Right atrium auricular region (tissue), 2 donors: ENCODE results near the gene RNASEH1. TPM values are rescaled to one million over a fixed set of nuclear protein-coding genes. Genes with fewer than 3 reads are reported as not detected.

Experiments
- DNase-seq: peaks from one replicate; pipeline ENCODE4 v3.0.0-alpha.2; 2019; ENCODE audit warnings: low spot score
- H3K27ac ChIP-seq, 2 donors: fragments of 200-600 bp; sonication (generic); 1 replicate in 1 of 2; 2 replicates in 1 of 2; pipeline ENCODE4 v1.5.1; 2016 to 2019
- H3K27me3 ChIP-seq, 2 donors: fragments of 200-600 bp; sonication (generic); one replicate each; pipeline versions ENCODE4 v1.5.1 to v1.6.0; 2017 to 2019
- H3K36me3 ChIP-seq: fragments of 200-600 bp; sonication (generic); one replicate; pipeline ENCODE4 v1.5.1; 2016
- H3K4me1 ChIP-seq, 2 donors: fragments of 200-600 bp; sonication (generic); one replicate each; pipeline versions ENCODE4 v1.5.1 to v1.6.0; 2017 to 2019
- H3K4me3 ChIP-seq, 2 donors: fragments of 200-600 bp; sonication (generic); 1 replicate in 1 of 2; 2 replicates in 1 of 2; pipeline ENCODE4 v1.5.1; 2017 to 2019; ENCODE audit warnings: mild to moderate bottlenecking in 1 of 2, moderate library complexity in 1 of 2
- H3K9me3 ChIP-seq, 2 donors: fragments of 200-600 bp; sonication (generic); one replicate each; pipeline ENCODE4 v1.5.1; 2019
- total RNA-seq, 2 donors: library from RNA; depleted of rRNA; stranded (reverse); fragments of >200 nt; gene quantifications; one replicate each; pipeline ENCODE4 v1.1.0, GENCODE V29; 2016
- TF ChIP-seq, protein P1 (sequence below), 2 donors: fragments of 200-600 bp; sonication (generic); IDR thresholded peaks; one replicate each; pipeline ENCODE4 v1.5.1; 2019; ENCODE audit warnings: antibody characterized with exemption in 2 of 2

RNASEH1 gene
- total RNA-seq, 2 donors from 2014 or later: 16.9 to 18.6 TPM

DNA sequence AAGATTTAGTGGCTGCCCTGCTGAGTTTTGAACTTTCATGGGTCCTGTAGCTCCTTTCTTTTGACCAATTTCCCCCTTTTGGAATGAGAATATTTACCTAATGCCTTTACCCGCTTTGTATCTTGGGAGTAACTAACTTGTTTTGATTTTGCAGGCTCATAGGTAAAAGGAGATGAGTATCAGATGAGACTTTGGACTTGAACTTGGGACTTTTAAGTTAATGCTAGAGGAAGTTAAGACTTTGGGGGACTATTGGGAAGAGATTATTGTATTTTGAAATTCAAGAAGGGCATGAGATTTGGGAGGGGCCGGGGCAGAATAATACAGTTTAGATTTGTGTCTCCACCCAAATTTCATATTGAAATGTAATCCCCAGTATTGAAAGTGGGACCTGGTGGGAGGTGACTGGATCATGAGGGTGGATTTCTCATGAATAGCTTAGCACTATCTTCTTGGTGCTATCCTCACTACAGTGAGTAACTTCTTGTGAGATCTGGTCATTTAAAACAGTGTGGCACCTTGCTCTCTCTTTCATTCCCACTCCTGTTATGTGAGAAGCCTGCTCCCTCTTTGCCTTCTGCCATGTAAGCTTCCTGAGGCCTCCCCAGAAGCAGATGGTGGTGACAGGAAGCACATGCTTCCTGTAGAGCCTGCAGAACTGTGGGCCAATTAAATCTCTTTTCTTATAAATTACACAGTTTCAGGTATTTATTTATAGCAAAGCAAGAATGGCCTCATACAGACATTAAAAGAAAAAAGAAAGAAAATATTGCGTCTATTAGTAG lies 44.9 kb downstream of the RNASEH1 start:
- Histone ChIP-seq H3K27me3 (no peaks in the 10 kb centered on the region), H3K4me3 (no peak overlapping the region), H3K27ac (no peak overlapping the region), H3K36me3 (peaks cover 47% of the 10 kb centered on the region), H3K9me3 (peaks cover 0 to 4% of the 10 kb centered on the region in 2 donors), H3K4me1 (peaks cover 0 to 10% of the 10 kb centered on the region in 2 donors)
- TF ChIP-seq, protein P1, sequence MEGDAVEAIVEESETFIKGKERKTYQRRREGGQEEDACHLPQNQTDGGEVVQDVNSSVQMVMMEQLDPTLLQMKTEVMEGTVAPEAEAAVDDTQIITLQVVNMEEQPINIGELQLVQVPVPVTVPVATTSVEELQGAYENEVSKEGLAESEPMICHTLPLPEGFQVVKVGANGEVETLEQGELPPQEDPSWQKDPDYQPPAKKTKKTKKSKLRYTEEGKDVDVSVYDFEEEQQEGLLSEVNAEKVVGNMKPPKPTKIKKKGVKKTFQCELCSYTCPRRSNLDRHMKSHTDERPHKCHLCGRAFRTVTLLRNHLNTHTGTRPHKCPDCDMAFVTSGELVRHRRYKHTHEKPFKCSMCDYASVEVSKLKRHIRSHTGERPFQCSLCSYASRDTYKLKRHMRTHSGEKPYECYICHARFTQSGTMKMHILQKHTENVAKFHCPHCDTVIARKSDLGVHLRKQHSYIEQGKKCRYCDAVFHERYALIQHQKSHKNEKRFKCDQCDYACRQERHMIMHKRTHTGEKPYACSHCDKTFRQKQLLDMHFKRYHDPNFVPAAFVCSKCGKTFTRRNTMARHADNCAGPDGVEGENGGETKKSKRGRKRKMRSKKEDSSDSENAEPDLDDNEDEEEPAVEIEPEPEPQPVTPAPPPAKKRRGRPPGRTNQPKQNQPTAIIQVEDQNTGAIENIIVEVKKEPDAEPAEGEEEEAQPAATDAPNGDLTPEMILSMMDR (IDR thresholded peaks at IDR 0.05): no peak
- peak; percentile 18 for DNase-seq

DNA sequence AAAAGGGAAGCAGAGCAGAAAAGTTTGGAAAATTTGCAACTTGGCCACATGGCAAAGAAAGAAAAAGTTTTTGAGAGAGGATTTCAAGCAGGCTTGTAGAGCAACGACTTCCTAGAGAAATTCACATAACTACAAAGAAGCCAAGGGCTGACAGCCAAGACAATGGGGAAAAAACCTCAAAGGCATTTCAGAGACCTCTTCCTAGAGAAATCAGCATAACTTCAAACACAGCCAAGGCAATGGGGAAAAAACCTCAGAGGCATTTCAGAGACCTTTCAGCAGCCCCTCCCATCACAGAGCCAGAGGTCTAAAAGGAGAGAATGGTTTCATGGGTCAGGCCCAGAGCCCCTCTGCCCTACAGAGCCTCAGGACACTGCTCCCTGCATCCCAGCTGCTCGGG lies 46.0 kb downstream of the RNASEH1 start:
- Histone ChIP-seq H3K27me3 (no peaks in the 10 kb centered on the region), H3K27ac (no peak overlapping the region), H3K4me3 (no peak overlapping the region), H3K36me3 (peaks cover 43% of the 10 kb centered on the region), H3K4me1 (no peaks in the 10 kb centered on the region), H3K9me3 (peaks cover 0 to 7% of the 10 kb centered on the region in 2 donors)
- TF ChIP-seq, protein P1 (IDR thresholded peaks at IDR 0.05): no peak
- peak; percentile 7 for DNase-seq

DNA sequence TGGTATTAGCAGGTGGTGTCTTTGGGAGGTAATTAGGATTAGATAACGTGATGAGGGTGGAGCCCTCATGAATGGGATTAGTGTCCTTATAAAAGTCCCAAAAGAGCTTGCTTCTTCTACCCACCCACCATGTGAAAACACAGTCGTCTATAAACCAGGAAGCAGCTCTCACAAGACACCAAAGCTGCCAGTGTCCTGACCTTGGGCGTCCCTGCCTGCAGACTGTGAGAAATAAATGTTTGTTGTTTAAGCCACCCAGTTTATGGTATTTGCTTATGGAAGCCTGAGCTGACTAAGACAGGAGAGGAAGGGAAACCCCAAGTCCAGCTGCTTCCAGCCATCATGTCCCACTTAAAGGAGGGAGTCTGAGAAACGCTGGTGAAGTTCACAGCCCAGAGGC lies 52.4 kb downstream of the RNASEH1 start:
- H3K4me1 ChIP-seq: peaks cover 0 to 16% of the 10 kb centered on the region in 2 donors
- H3K36me3 ChIP-seq: peaks cover 41% of the 10 kb centered on the region
- H3K27ac ChIP-seq: peak overlapping the region in 1 of 2 donors; percentile 59
- H3K4me3 ChIP-seq: no peak overlapping the region
- TF ChIP-seq, protein P1 (IDR thresholded peaks at IDR 0.05): no peak
- peak; percentile 16 for DNase-seq
- peaks cover 0 to 7% of the 10 kb centered on the region in 2 donors for H3K9me3 ChIP-seq
- H3K27me3 ChIP-seq: no peaks in the 10 kb centered on the region

DNA sequence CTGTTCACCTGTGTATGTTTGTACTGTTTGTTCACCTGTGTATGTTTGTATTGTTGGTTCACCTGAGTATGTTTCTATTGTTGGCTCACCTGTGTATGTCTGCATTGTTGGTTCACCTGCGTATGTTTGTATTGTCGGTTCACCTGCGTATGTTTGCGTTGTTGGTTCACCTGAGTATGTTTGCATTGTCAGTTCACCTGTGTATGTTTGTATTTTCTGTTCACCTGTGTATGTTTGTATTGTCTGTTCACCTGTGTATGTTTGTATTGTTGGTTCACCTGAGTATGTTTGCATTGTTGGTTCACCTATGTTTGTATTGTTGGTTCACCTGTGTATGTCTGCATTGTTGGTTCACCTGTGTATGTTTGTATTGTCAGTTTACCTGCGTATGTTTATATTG lies 53.4 kb downstream of the RNASEH1 start:
- Histone ChIP-seq H3K4me1 (peaks cover 0 to 16% of the 10 kb centered on the region in 2 donors), H3K36me3 (peaks cover 41% of the 10 kb centered on the region), H3K4me3 (no peak overlapping the region), H3K9me3 (peaks cover 0 to 7% of the 10 kb centered on the region in 2 donors), H3K27ac (no peak overlapping the region), H3K27me3 (no peaks in the 10 kb centered on the region)
- no peak for DNase-seq
- TF ChIP-seq, protein P1 (IDR thresholded peaks at IDR 0.05): no peak

DNA sequence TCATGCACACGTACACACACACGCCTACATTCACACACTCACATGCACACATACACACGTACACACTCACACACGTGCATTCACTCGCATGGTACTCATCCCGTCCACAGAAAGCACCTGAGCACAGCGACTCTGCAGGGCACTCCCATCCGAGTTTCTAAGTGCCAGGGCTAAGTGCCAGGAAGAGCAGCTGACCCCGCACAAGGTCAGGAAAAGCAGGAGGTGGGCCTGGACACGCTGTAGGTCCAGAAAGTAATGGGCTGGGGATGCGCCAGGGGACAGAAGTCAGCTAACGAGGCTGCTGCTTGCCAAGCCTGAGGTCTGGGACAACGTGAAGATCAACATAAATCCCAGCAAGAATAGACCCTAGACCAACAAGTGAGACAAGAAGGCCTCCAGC lies 54.6 kb downstream of the RNASEH1 start:
- DNase-seq: no peak
- Histone ChIP-seq H3K4me3 (no peak overlapping the region), H3K27me3 (no peaks in the 10 kb centered on the region), H3K27ac (no peak overlapping the region), H3K4me1 (peaks cover 0 to 16% of the 10 kb centered on the region in 2 donors), H3K9me3 (peaks cover 0 to 6% of the 10 kb centered on the region in 2 donors), H3K36me3 (peaks cover 51% of the 10 kb centered on the region)
- TF ChIP-seq, protein P1 (IDR thresholded peaks at IDR 0.05): no peak
